Breast epithelium (tissue), 3 donors: Measurements from ENCODE around the gene IMMP2L.

Source experiments
- CTCF ChIP-seq, 3 donors: fragments of 450-650 bp; IDR thresholded peaks; one replicate each; pipeline ENCODE4 v1.5.1; 2016 to 2017; ENCODE audit warnings: antibody characterized with exemption in 3 of 3, mild to moderate bottlenecking in 3 of 3, moderate library complexity in 3 of 3
- POLR2A ChIP-seq: fragments of 450-650 bp; IDR thresholded peaks from one replicate; pipeline ENCODE4 v1.6.1; 2016; ENCODE audit warnings: antibody characterized with exemption, mild to moderate bottlenecking, moderate library complexity
- POLR2AphosphoS5 ChIP-seq, 3 donors: sonication (generic); formaldehyde crosslinking; IDR thresholded peaks; one replicate each; pipeline ENCODE4 v1.6.1; 2017; ENCODE audit warnings: antibody characterized with exemption in 3 of 3

- TF ChIP-seq POLR2AphosphoS5 (IDR thresholded peaks at IDR 0.05) (no peak), CTCF (IDR thresholded peaks at IDR 0.05) (no peak), POLR2A (no peak)
Observed at GRCh38 chr7:111004310-111004901, 557.9 kb downstream of the IMMP2L start.
